WTC11 (cell line): Measurements from ENCODE around the gene SVIL. TPM values are rescaled to one million over a fixed set of nuclear protein-coding genes. Genes with fewer than 3 reads are reported as not detected.
"Not testable (repeated sequence)": the region's sequence is repeated elsewhere in the genome, so short reads cannot be mapped to it uniquely, and the experiment has no call there.

Experiments used
- ATAC-seq: fragments of 200-7000 bp; cut with Tn5 transposase; 2 replicates; pipeline ENCODE4 v1.10.0; 2021; ENCODE audit warnings: mild to moderate bottlenecking, moderate library complexity
- CTCF ChIA-PET: fragments of 300-600 bp; sonication (Branson Sonifier 250); formaldehyde crosslinking; loops from one replicate; lab custom pipeline; 2021; ENCODE audit warnings: antibody characterized with exemption; lab: Charles Lee
- POLR2A ChIA-PET: fragments of 350-600 bp; sonication (Branson Sonifier 250); formaldehyde crosslinking; loops from one replicate; lab custom pipeline; 2021; ENCODE audit warnings: antibody characterized with exemption; lab: Charles Lee
- DNase-seq: peaks from one replicate; pipeline ENCODE4 v3.0.0; 2021; ENCODE audit warnings: low spot score
- H3K27ac Mint-ChIP-seq: 2 replicates; pipeline ENCODE4 v1.8.0; 2021; ENCODE audit warnings: mixed read lengths
- H3K27me3 Mint-ChIP-seq: 2 replicates; pipeline ENCODE4 v1.8.0; 2021; ENCODE audit warnings: low read depth, mild to moderate bottlenecking, moderate library complexity, mixed read lengths
- H3K36me3 Mint-ChIP-seq: 2 replicates; pipeline ENCODE4 v1.8.0; 2021; ENCODE audit warnings: mixed read lengths
- H3K4me1 Mint-ChIP-seq: 2 replicates; pipeline ENCODE4 v1.8.0; 2022; ENCODE audit warnings: mixed read lengths
- H3K4me3 Mint-ChIP-seq: 2 replicates; pipeline ENCODE4 v1.8.0; 2021; ENCODE audit warnings: mild to moderate bottlenecking, moderate library complexity, mixed read lengths
- H3K9me3 Mint-ChIP-seq: 2 replicates; pipeline ENCODE4 v1.8.0; 2021; ENCODE audit warnings: mixed read lengths
- CDX4 ChIP-seq: fragments of 250-450 bp; sonication (Bioruptor Pico); IDR thresholded peaks from 2 replicates; pipeline ENCODE4 v1.9.0; 2021; ENCODE audit warnings: moderate library complexity, mild to moderate bottlenecking, inconsistent platforms, borderline replicate concordance
- E2F1 ChIP-seq: sonication (generic); formaldehyde crosslinking; IDR thresholded peaks from 2 replicates; pipeline ENCODE4 v1.8.0; 2022; ENCODE audit warnings: mild to moderate bottlenecking, missing genetic modification reagents
- FOXK1 ChIP-seq: sonication (generic); formaldehyde crosslinking; IDR thresholded peaks from 2 replicates; pipeline ENCODE4 v1.8.0; 2022; ENCODE audit warnings: mild to moderate bottlenecking, moderate library complexity, missing genetic modification reagents
- JAZF1 ChIP-seq: fragments of 250-450 bp; sonication (Bioruptor Pico); IDR thresholded peaks from 2 replicates; pipeline ENCODE4 v1.9.0; 2021; ENCODE audit warnings: moderate library complexity, mild to moderate bottlenecking, inconsistent platforms
- JUN ChIP-seq: sonication (generic); formaldehyde crosslinking; IDR thresholded peaks from 2 replicates; pipeline ENCODE4 v1.8.0; 2023; ENCODE audit warnings: mild to moderate bottlenecking, missing genetic modification reagents
- MXD4 ChIP-seq: fragments of 250-450 bp; sonication (Bioruptor Pico); IDR thresholded peaks from 2 replicates; pipeline ENCODE4 v1.8.0; 2021; ENCODE audit warnings: mild to moderate bottlenecking, moderate library complexity, borderline replicate concordance
- OVOL2 ChIP-seq: fragments of 250-450 bp; sonication (Bioruptor Pico); IDR thresholded peaks from 2 replicates; pipeline ENCODE4 v1.9.0; 2021; ENCODE audit warnings: mild to moderate bottlenecking, borderline replicate concordance
- RELA ChIP-seq: sonication (generic); formaldehyde crosslinking; IDR thresholded peaks from 2 replicates; pipeline ENCODE4 v1.8.1; 2022; ENCODE audit warnings: missing genetic modification reagents, mild to moderate bottlenecking, borderline replicate concordance
- TEAD1 ChIP-seq: sonication (generic); formaldehyde crosslinking; IDR thresholded peaks from 2 replicates; pipeline ENCODE4 v1.8.0; 2022; ENCODE audit warnings: mild to moderate bottlenecking, missing genetic modification reagents
- USF2 ChIP-seq: sonication (generic); formaldehyde crosslinking; IDR thresholded peaks from 2 replicates; pipeline ENCODE4 v1.8.1; 2023; ENCODE audit warnings: mild to moderate bottlenecking, missing genetic modification reagents, moderate library complexity
- ZNF416 ChIP-seq: fragments of 250-450 bp; sonication (Bioruptor Pico); IDR thresholded peaks from 2 replicates; pipeline ENCODE4 v1.9.0; 2021; ENCODE audit warnings: mild to moderate bottlenecking, inconsistent platforms
- ZNF532 ChIP-seq: fragments of 250-450 bp; sonication (Bioruptor Pico); IDR thresholded peaks from 2 replicates; pipeline ENCODE4 v1.9.0; 2021; ENCODE audit warnings: mild to moderate bottlenecking, borderline replicate concordance
- total RNA-seq: library from RNA; stranded (reverse); gene quantifications from 3 replicates; pipeline ENCODE4 v1.2.3, GENCODE V29; 2021
- TF ChIP-seq, protein P1 (sequence below): sonication (generic); formaldehyde crosslinking; IDR thresholded peaks from 2 replicates; pipeline ENCODE4 v1.8.0; 2022; ENCODE audit warnings: mild to moderate bottlenecking, missing genetic modification reagents

The SVIL gene
- total RNA-seq, 1 experiment from 2014 or later, result 27.1 TPM

- Mint-ChIP-seq H3K4me1 (peaks cover 24% of the 10 kb centered on the region), H3K27ac (peak overlapping the region; percentile 6), H3K4me3 (no peak overlapping the region), H3K27me3 (no peaks in the 10 kb centered on the region), H3K9me3 (peaks cover 17% of the 10 kb centered on the region), H3K36me3 (peaks cover 20% of the 10 kb centered on the region)
- TF ChIP-seq JAZF1 (CRISPR knock-in tag) (no peak), CDX4 (CRISPR knock-in tag) (no peak), TEAD1 (no peak), E2F1 (CRISPR knock-in tag) (no peak), USF2 (no peak), JUN (no peak)
- ChIA-PET CTCF (interaction anchor here (0.6 to 2.3 kb wide), 7 partner anchors 9 to 125 kb away, joined by 3 to 12 read pairs (median 3); no protein-coding TSS in a partner anchor), POLR2A (no interaction called here)
- DNase-seq, result no peak
- ATAC-seq, result no peak
These were observed 27.2 kb downstream of the SVIL start for GRCh38 chr10:29607576-29607975.

GRCh38 chr10:29606693-29607092, 28.1 kb downstream of the SVIL start:
- H3K27me3 Mint-ChIP-seq, CTCF ChIA-PET, DNase-seq, H3K4me3 Mint-ChIP-seq, POLR2A ChIA-PET, H3K27ac Mint-ChIP-seq, ATAC-seq: not testable (repeated sequence)
- Mint-ChIP-seq H3K9me3 (peaks cover 17% of the 10 kb centered on the region), H3K36me3 (peaks cover 20% of the 10 kb centered on the region), H3K4me1 (peaks cover 19% of the 10 kb centered on the region)

GRCh38 chr10:29604291-29604825, 30.4 kb downstream of the SVIL start:
- Mint-ChIP-seq H3K36me3 (peaks cover 4% of the 10 kb centered on the region), H3K9me3 (peaks cover 4% of the 10 kb centered on the region), H3K4me3 (no peak overlapping the region), H3K27me3 (no peaks in the 10 kb centered on the region), H3K27ac (no peak overlapping the region), H3K4me1 (peaks cover 16% of the 10 kb centered on the region)
- ChIA-PET CTCF (interaction anchor here (0.6 kb wide), 1 partner anchor 14 kb away, joined by 3 read pairs; no protein-coding TSS in a partner anchor), POLR2A (no interaction called here)
- no peak for ATAC-seq
- TF ChIP-seq ZNF532 (CRISPR knock-in tag), result no peak
- no peak for TF ChIP-seq OVOL2 (CRISPR knock-in tag)
- TF ChIP-seq MXD4 (CRISPR knock-in tag), result no peak
- TF ChIP-seq USF2, result no peak
- TF ChIP-seq ZNF416 (CRISPR knock-in tag), result no peak
- no peak for TF ChIP-seq RELA (CRISPR knock-in tag)
- no peak for TF ChIP-seq FOXK1
- TF ChIP-seq, protein P1, sequence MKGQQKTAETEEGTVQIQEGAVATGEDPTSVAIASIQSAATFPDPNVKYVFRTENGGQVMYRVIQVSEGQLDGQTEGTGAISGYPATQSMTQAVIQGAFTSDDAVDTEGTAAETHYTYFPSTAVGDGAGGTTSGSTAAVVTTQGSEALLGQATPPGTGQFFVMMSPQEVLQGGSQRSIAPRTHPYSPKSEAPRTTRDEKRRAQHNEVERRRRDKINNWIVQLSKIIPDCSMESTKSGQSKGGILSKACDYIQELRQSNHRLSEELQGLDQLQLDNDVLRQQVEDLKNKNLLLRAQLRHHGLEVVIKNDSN (CRISPR knock-in tag), result no peak
- TF ChIP-seq, all 79 proteins: peak for 0
- DNase-seq, result no peak
